AG10803 (cell line): ENCODE measurements around the gene MAP4.

ENCODE experiments used
- DNase-seq: peaks from one replicate; pipeline ENCODE4 v3.0.0; 2010; ENCODE audit warnings: low read depth
- H3K4me3 ChIP-seq: 2 replicates; pipeline ENCODE4 v1.5.1; 2011; ENCODE audit warnings: mild to moderate bottlenecking, low read length, control low read depth
- TF ChIP-seq, protein P1 (sequence below): conservative IDR thresholded peaks from 2 replicates; pipeline ENCODE4 v1.5.1; 2011; ENCODE audit warnings: mild to moderate bottlenecking, low read length, control low read depth, inconsistent platforms

MAP4 gene

DNA sequence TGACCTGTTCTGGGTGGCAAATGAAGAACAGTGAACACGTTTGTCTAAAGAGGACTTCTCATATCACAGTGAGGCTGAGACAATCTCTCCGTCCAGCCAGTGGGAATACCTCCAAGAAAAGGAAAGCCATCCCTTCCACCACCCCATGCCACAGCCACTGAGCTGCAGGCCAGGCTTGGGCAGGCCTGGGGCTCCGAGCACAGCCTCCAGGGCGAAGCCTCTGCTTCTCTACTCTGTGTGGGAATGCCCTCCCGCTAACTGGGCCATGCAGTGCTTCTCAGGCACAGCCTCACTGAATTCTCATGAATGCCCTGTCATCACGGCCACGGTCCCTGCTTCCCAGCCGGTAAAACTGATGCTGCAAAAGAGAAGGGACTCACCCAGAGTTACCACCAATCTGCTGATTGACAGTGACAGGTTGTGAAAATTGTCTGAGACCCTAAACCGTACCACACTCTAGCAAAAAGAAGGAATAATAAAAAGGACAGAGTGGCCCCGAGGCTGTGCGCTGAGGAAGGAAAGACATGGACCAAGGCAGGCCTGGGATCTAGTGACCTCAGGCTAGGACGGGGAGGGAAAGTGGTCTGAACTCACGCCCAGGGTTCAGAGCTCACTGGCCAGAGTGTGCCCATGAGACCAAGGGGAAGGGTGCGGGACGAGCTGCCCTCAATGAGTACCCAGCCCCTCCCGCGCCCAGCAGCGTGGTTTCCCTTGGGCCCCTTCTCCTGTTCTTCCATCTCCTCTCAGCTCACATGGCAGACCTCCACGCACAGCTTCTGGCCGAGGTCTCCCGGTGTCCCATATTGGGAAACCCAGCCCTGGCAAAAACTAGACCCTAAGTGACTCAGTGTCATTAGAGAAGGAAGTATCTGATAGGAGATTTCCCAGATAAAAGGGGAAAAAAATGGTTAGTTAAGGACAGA, 160.5 kb downstream of the MAP4 start:
- no peak overlapping the region for H3K4me3 ChIP-seq
- DNase-seq = no peak
- TF ChIP-seq, protein P1, sequence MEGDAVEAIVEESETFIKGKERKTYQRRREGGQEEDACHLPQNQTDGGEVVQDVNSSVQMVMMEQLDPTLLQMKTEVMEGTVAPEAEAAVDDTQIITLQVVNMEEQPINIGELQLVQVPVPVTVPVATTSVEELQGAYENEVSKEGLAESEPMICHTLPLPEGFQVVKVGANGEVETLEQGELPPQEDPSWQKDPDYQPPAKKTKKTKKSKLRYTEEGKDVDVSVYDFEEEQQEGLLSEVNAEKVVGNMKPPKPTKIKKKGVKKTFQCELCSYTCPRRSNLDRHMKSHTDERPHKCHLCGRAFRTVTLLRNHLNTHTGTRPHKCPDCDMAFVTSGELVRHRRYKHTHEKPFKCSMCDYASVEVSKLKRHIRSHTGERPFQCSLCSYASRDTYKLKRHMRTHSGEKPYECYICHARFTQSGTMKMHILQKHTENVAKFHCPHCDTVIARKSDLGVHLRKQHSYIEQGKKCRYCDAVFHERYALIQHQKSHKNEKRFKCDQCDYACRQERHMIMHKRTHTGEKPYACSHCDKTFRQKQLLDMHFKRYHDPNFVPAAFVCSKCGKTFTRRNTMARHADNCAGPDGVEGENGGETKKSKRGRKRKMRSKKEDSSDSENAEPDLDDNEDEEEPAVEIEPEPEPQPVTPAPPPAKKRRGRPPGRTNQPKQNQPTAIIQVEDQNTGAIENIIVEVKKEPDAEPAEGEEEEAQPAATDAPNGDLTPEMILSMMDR = no peak

DNA sequence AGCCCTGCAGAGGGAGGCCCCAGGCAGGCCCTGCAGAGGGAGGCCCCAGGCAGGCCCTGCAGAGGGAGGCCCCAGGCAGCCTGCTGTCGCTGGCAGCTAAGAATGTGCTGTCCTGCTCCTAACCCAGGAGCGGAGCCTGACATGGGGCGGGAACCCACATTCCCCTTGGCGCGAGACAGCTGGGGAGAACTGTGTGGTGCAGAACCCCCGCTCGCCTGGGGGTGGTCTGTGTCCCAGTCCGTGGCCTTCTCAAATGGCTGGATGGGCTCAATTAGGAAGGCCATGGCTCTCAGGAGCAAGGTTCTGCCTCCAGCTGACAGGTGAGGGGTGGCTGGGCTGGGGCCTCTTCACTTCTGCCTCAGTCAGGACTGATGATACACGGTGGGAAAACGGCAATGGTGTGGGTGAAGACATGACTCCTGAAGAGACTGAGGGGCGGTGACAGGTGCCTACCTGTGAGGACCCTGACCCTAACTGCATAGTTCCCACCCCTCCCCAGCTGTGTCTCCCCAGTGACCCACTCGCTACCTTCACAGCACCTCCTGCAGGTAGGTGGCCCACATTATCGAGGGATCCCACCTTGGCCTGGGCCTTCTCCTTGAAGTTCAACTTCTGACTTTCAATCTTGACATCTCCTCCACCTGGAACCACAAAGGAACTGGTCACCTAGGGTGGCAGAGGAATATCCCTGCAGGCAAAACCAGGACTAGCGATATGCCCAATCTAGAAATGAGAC, 161.3 kb downstream of the MAP4 start:
- DNase-seq = no peak
- no peak overlapping the region for H3K4me3 ChIP-seq
- TF ChIP-seq, protein P1 = no peak

DNA sequence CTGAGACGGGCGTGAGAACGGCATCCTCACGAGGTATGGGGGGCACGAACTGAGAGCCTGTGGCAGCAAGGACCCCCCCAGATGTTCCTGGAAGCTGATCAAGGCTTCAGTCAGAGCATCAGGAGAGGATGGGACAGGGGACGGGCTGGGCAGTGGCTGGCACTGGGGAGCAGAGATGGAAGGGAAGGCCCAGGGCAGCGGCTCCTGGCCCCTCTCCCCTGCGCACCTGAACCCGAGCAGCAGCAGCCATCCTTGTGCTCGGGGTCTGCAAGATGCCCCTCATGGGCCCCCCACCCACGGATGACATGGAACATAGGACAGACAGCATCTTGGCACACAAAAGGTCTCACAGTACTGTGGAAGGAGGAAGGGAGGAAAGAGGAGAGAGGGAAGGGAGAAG, 161.9 kb downstream of the MAP4 start:
- TF ChIP-seq, protein P1 = no peak
- no peak for DNase-seq
- H3K4me3 ChIP-seq = no peak overlapping the region

DNA sequence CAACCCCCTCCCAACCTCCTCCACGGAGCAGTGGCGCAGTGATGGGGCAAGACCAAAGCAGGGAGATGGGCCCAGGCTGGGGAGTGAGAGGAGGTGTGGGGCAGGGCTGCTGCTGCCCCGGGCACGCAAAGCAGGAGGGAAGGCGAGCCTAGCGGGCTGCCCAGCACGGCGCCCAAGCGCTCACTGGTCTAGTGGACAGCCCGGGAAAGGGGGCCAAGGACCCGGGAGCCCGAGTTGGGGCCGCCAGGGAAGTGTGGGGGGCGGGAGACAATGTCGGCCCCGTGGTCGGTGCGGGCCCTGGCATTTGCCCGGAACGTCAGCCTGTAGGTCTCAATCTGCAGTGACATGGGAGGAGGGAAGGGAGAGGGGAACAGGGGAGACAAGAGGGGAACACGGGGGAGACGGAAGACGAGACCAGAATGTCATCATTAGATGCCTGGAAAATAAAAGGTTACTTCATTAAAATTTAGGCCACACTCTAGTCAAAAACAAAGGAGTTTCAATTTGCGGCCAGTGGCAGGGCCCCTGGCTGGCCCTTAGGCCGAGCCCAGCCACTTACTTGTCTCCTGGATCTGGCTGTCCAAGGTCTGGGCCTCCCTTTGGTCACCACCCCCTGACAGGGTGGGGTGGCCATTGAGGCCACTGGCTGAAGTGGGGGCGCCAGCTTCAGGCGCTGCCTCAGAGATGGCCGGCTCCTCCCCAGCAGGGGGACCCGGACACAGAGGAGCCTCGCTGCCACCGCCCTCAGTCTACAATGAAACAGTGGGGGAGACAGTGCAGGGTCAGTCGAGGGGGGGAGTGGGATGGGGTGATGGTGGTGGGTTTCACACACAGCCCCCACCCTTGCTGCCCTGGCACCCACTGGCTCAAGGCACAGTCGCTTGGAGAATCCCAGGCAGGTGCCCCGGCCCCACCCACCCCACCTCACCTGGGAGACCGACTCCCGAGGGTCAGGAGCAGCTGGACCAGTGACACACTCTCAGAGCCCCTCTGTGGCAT, 163.3 kb downstream of the MAP4 start:
- TF ChIP-seq, protein P1 = no peak
- no peak overlapping the region for H3K4me3 ChIP-seq
- DNase-seq = no peak

DNA sequence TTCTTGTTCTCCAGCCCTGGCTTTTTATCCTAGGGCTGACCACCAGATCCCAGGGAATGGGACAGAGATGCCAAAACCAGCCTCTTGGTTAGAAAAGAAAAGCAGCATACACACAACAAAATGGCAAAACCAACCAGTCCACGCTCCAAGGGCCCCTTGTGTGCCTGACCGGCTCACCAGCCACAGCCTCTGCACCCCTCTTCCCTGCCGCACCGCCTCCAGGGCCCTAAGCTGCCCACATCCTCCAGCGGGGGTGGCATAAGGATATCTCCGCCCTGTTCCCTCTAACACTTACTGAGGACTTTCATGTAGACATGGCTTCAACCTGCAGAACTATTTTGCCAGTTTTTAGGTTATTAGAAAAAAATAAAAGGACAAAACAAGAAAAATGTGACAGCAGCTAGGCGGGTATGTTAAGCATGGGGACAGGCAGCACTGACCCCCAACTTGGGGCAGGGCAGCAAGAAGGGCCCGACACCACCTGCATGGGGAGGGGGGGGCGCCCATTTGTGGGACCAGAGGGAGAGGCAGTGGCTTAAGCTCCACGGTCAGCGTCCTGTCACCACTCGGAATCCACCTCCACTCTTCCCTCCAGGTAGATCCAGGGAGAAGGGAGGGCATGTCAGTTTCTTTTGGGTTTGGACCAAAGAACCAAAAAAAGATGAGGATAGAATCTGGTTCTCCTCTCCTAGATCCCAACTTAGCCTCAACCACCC, 164.2 kb downstream of the MAP4 start:
- TF ChIP-seq, protein P1 = no peak
- no peak overlapping the region for H3K4me3 ChIP-seq
- no peak for DNase-seq

DNA sequence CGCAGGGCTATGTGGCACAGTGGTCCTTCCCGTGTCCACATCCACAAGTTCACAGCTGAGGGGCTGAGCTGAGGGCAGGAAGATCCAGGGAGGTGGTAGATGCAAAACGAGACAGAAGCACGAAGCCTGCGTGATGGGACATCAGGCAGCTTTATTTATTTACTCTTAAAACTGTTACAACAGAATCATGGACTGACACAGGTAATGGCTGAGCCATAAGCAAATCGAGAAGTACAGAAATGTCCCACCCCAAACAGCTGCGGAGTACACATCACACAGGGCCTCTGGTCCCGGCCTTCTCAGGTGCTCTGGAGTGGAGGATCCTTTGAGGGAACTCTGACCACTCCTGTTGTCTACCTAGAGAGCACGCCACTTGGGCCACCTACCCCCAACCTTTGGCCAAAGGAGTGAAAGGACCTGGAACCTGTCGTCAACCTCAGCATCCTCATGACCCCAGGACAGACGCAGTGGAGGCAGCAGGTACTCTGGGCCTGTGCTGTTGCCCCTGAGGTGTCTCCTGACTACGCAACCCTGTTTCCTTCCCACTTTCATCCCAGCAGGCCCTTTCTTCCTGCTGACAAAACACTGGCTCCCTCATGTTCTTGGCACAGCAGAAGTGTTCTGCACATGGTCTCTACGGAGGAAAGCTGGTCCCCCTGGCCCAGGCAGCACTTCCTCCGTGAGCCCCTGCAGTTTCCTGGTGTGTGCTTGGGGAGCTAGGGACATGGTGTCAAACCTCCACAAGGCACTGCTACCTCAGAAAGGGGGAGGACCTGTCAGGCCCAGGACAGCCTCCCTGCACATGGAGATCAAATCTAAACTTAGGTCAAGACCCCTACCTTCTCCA, 165.4 kb downstream of the MAP4 start:
- TF ChIP-seq, protein P1 = no peak
- no peak overlapping the region for H3K4me3 ChIP-seq
- no peak for DNase-seq
